Measurements from ENCODE around the gene FAM161B.

The FAM161B gene

GRCh38 chr14:73997944-73998447, 48.1 kb upstream of the FAM161B start (continued):
- TF ChIP-seq ZNF704 (tag by site-specific recombination; IDR thresholded peaks at IDR 0.05): no peak

GRCh38 chr14:73997108-73997943, 47.4 kb upstream of the FAM161B start:
- no peak for TF ChIP-seq ZNF146 (tag by site-specific recombination; IDR thresholded peaks at IDR 0.05)
- no peak for TF ChIP-seq ZSCAN30 (tag by site-specific recombination; IDR thresholded peaks at IDR 0.05)
- TF ChIP-seq ZBTB7A (tag by site-specific recombination; IDR thresholded peaks at IDR 0.05; ENCODE audit: low read depth): no peak
- TF ChIP-seq PRDM6 (tag by site-specific recombination; IDR thresholded peaks at IDR 0.05): no peak
- no peak for TF ChIP-seq SCRT2 (tag by site-specific recombination; IDR thresholded peaks at IDR 0.05)
- no peak for TF ChIP-seq ZNF530 (tag by site-specific recombination; IDR thresholded peaks at IDR 0.05; ENCODE audit: low read depth)
- TF ChIP-seq ZNF221 (tag by site-specific recombination; IDR thresholded peaks at IDR 0.05; ENCODE audit: borderline replicate concordance): no peak
- no peak for TF ChIP-seq PBX3 (CRISPR knock-in tag; IDR thresholded peaks at IDR 0.05)
- ChIA-PET CTCF (interaction anchor here (0.6 kb wide), 1 partner anchor 20 kb away, joined by 4 read pairs; no protein-coding TSS in a partner anchor), POLR2A (no interaction called here)
- Histone ChIP-seq H3K36me3 (ENCODE audit: control insufficient read depth in 2 of 2, insufficient read depth in 1 of 2, low read length in 2 of 2) (peaks cover 0 to 4% of the 10 kb centered on the region in 2 experiments; a peak in 2 of 3 replicates), H3K27ac (ENCODE audit: extremely low read depth, low read depth, low read length) (no peak overlapping the region), H3K4me3 (ENCODE audit: low read depth, low read length) (no peak overlapping the region), H3K4me1 (ENCODE audit: control insufficient read depth, insufficient read depth, low read length) (no peaks in the 10 kb centered on the region), H3K9me3 (ENCODE audit: control insufficient read depth, insufficient read depth, low read depth, low read length) (no peaks in the 10 kb centered on the region)

GRCh38 chr14:73996731-73997107, 46.8 kb upstream of the FAM161B start:
- CTCF ChIA-PET: interaction anchor here (0.6 kb wide), 1 partner anchor 19 kb away, joined by 4 read pairs; no protein-coding TSS in a partner anchor
- POLR2A ChIA-PET: no interaction called here
- H3K36me3 ChIP-seq (ENCODE audit: control insufficient read depth in 2 of 2, insufficient read depth in 1 of 2, low read length in 2 of 2): peaks cover 0 to 4% of the 10 kb centered on the region in 2 experiments; a peak in 2 of 3 replicates
- no peak overlapping the region for H3K4me3 ChIP-seq (ENCODE audit: low read depth, low read length)
- H3K4me1 ChIP-seq (ENCODE audit: control insufficient read depth, insufficient read depth, low read length): no peaks in the 10 kb centered on the region
- H3K27ac ChIP-seq (ENCODE audit: extremely low read depth, low read depth, low read length): no peak overlapping the region
- no peak for TF ChIP-seq GLIS2 (tag by site-specific recombination; IDR thresholded peaks at IDR 0.05)
- no peak for TF ChIP-seq ZNF214 (tag by site-specific recombination; IDR thresholded peaks at IDR 0.05; ENCODE audit: borderline replicate concordance)
- TF ChIP-seq ZSCAN4 (tag by site-specific recombination; IDR thresholded peaks at IDR 0.05): no peak
- no peaks in the 10 kb centered on the region for H3K9me3 ChIP-seq (ENCODE audit: control insufficient read depth, insufficient read depth, low read depth, low read length)

- H3K4me1 ChIP-seq (ENCODE audit: control insufficient read depth, insufficient read depth, low read length): no peaks in the 10 kb centered on the region
- CTCF ChIA-PET: no interaction called here
- no peak overlapping the region for H3K4me3 ChIP-seq (ENCODE audit: low read depth, low read length)
- POLR2A ChIA-PET: no interaction called here
- no peak overlapping the region for H3K27ac ChIP-seq (ENCODE audit: extremely low read depth, low read depth, low read length)
- peaks cover 0 to 4% of the 10 kb centered on the region in 2 experiments; a peak in 2 of 3 replicates for H3K36me3 ChIP-seq (ENCODE audit: control insufficient read depth in 2 of 2, insufficient read depth in 1 of 2, low read length in 2 of 2)
- H3K9me3 ChIP-seq (ENCODE audit: control insufficient read depth, insufficient read depth, low read depth, low read length): no peaks in the 10 kb centered on the region
- TF ChIP-seq GLIS2 (tag by site-specific recombination; IDR thresholded peaks at IDR 0.05) (no peak), ELK4 (IDR thresholded peaks at IDR 0.05; ENCODE audit: borderline replicate concordance, low read depth, low read length) (no peak), ZNF26 (tag by site-specific recombination; IDR thresholded peaks at IDR 0.05) (no peak), ZNF18 (tag by site-specific recombination; IDR thresholded peaks at IDR 0.05) (no peak), ZNF16 (tag by site-specific recombination; IDR thresholded peaks at IDR 0.05; ENCODE audit: low read depth) (no peak), ZNF302 (tag by site-specific recombination; IDR thresholded peaks at IDR 0.05; ENCODE audit: low read depth) (no peak)
These were observed 46.1 kb upstream of the FAM161B start for GRCh38 chr14:73995977-73996378.
